ENCODE measurements around the gene ITM2C. TPM values are rescaled to one million over a fixed set of nuclear protein-coding genes. Genes with fewer than 3 reads are reported as not detected.

ITM2C gene
- total and polyA plus RNA-seq, 2 donors (not counting 1 experiment from before 2014, with no cell fraction given) = 36.9 to 62.8 TPM

DNA sequence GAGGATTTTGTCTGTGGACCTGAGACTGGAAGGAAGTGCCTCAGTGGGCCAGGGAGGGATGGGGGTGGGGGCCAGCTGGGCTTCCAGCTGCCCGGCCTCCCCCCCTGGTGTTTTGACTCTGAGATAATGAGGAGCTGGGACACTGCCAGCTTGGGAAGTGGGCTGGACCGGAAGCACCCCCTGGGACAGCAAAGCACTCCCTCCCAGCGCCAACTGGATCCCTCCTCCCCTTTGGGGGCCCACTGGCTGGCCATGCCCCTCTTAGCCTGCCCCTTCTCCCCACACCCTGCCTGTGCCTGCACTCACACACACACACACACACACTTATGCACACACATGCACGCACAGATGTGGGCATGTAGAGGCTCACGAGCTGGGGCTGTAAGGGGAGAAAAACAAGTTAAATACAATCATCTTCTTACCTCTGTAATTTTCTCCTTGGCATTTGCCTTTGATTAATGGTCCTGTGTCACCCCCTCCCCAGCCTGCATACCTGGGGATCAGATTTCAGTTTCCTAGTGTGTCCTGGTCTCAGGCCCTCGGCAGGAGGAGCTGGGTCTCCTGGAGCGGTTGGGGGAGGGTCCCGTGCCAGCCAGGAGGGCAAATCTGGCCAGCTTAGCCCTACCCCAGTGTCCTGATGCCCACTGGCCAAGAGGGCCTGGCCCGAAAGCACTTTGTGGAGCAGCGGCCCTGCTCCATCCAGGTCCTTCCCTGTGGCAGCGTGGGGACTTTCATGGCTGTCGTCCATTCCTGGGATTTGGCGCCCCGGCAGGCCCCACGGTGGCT lies 3.6 kb downstream of the ITM2C start:
- ChIA-PET POLR2A (no interaction called here), CTCF (interaction anchor here (3.3 to 5.5 kb wide), 2 partner anchors 20 to 45 kb away, joined by 10 to 40 read pairs; no protein-coding TSS in a partner anchor)
- H3K27me3 Mint-ChIP-seq = no peaks in the 10 kb centered on the region
- DNase-seq (no peak), ATAC-seq (ENCODE audit: low read depth) (no peak)
- peaks cover 0 to 11% (median 0%) of the 10 kb centered on the region in 3 donors for H3K9me3 ChIP-seq (ENCODE audit: control extremely low read depth in 1 of 3, control insufficient read depth in 2 of 3, insufficient read depth in 1 of 3, low read length in 2 of 3)
- no peaks in the 10 kb centered on the region for H3K36me3 ChIP-seq (replicated peaks in 1 of 2; ENCODE audit: control extremely low read depth in 1 of 2, control insufficient read depth in 1 of 2, extremely low read depth in 1 of 2, insufficient read depth in 2 of 2, low read length in 1 of 2)
- no peak overlapping the region for H3K4me3 Mint-ChIP-seq
- H4K20me1 ChIP-seq (ENCODE audit: control insufficient read depth, insufficient read depth, low read length, poor library complexity, severe bottlenecking) = peaks cover 5% of the 10 kb centered on the region
- no peak overlapping the region for H2AFZ ChIP-seq (ENCODE audit: insufficient read depth, low read depth, low read length, poor library complexity, severe bottlenecking)
- TF ChIP-seq EZH2 (IDR thresholded peaks at IDR 0.05; ENCODE audit: borderline replicate concordance, insufficient read depth, low read depth, low read length, poor library complexity, severe bottlenecking) = no peak
- TF ChIP-seq, protein P1, sequence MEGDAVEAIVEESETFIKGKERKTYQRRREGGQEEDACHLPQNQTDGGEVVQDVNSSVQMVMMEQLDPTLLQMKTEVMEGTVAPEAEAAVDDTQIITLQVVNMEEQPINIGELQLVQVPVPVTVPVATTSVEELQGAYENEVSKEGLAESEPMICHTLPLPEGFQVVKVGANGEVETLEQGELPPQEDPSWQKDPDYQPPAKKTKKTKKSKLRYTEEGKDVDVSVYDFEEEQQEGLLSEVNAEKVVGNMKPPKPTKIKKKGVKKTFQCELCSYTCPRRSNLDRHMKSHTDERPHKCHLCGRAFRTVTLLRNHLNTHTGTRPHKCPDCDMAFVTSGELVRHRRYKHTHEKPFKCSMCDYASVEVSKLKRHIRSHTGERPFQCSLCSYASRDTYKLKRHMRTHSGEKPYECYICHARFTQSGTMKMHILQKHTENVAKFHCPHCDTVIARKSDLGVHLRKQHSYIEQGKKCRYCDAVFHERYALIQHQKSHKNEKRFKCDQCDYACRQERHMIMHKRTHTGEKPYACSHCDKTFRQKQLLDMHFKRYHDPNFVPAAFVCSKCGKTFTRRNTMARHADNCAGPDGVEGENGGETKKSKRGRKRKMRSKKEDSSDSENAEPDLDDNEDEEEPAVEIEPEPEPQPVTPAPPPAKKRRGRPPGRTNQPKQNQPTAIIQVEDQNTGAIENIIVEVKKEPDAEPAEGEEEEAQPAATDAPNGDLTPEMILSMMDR (IDR thresholded peaks at IDR 0.05) = no peak
- H3K9me3 Mint-ChIP-seq (ENCODE audit: insufficient read depth) = no peaks in the 10 kb centered on the region
- no peaks in the 10 kb centered on the region for H3K27me3 ChIP-seq (replicated peaks in 1 of 4; ENCODE audit: control extremely low read depth in 1 of 4, control insufficient read depth in 3 of 4, insufficient read depth in 4 of 4, low read length in 3 of 4)
- intact Hi-C loops (cut with micrococcal nuclease) = no loop called here
- H3K4me2 ChIP-seq (replicated peaks; ENCODE audit: low read depth, low read length, poor library complexity, severe bottlenecking) = peak overlapping the region; percentile 24
- H3K4me3 ChIP-seq (ENCODE audit: control extremely low read depth in 1 of 5, extremely low read depth in 1 of 5, insufficient read depth in 1 of 5, low read depth in 2 of 5, low read length in 4 of 5) = no peak overlapping the region
- H3K9ac ChIP-seq (ENCODE audit: low read length) = no peak overlapping the region
- H3K27ac Mint-ChIP-seq = peak overlapping the region; percentile 41
- 81% methylated on average over 11 of the region's 15 CpGs for WGBS (ENCODE audit: insufficient coverage)
- H3K79me2 ChIP-seq (ENCODE audit: control insufficient read depth, insufficient read depth, low read length) = peaks cover 63% of the 10 kb centered on the region
- H3K27ac ChIP-seq (ENCODE audit: low read length in 2 of 2) = no peak overlapping the region
- peaks cover 80 to 89% of the 10 kb centered on the region in 2 donors for H3K4me1 ChIP-seq (ENCODE audit: control insufficient read depth in 2 of 2, insufficient read depth in 2 of 2, low read length in 2 of 2)
- peaks cover 63% of the 10 kb centered on the region for H3K4me1 Mint-ChIP-seq
